WTC11 (cell line): Measurements from ENCODE around the gene HK2. TPM values are rescaled to one million over a fixed set of nuclear protein-coding genes. Genes with fewer than 3 reads are reported as not detected.

Source experiments
- AR ChIP-seq: fragments of 250-450 bp; sonication (Bioruptor Pico); IDR thresholded peaks from 2 replicates; pipeline ENCODE4 v1.9.0; 2021; ENCODE audit warnings: mild to moderate bottlenecking
- ARID4B ChIP-seq: sonication (generic); formaldehyde crosslinking; IDR thresholded peaks from 2 replicates; pipeline ENCODE4 v1.8.0; 2023; ENCODE audit warnings: missing genetic modification reagents, mild to moderate bottlenecking, borderline replicate concordance
- CREM ChIP-seq: sonication (generic); formaldehyde crosslinking; IDR thresholded peaks from 2 replicates; pipeline ENCODE4 v1.8.1; 2022; ENCODE audit warnings: mild to moderate bottlenecking, missing genetic modification reagents, moderate library complexity
- E2F5 ChIP-seq: sonication (generic); formaldehyde crosslinking; IDR thresholded peaks from 2 replicates; pipeline ENCODE4 v1.8.1; 2022; ENCODE audit warnings: mild to moderate bottlenecking, moderate library complexity, missing genetic modification reagents
- FOXP1 ChIP-seq: sonication (generic); formaldehyde crosslinking; IDR thresholded peaks from 2 replicates; pipeline ENCODE4 v1.8.0; 2022; ENCODE audit warnings: missing genetic modification reagents, mild to moderate bottlenecking, moderate library complexity, borderline replicate concordance
- IRF1 ChIP-seq: sonication (generic); formaldehyde crosslinking; IDR thresholded peaks from 2 replicates; pipeline ENCODE4 v1.8.0; 2023; ENCODE audit warnings: missing genetic modification reagents
- JAZF1 ChIP-seq: fragments of 250-450 bp; sonication (Bioruptor Pico); IDR thresholded peaks from 2 replicates; pipeline ENCODE4 v1.9.0; 2021; ENCODE audit warnings: moderate library complexity, mild to moderate bottlenecking, inconsistent platforms
- JUN ChIP-seq: sonication (generic); formaldehyde crosslinking; IDR thresholded peaks from 2 replicates; pipeline ENCODE4 v1.8.0; 2023; ENCODE audit warnings: mild to moderate bottlenecking, missing genetic modification reagents
- KAT7 ChIP-seq: sonication (generic); formaldehyde crosslinking; IDR thresholded peaks from 2 replicates; pipeline ENCODE4 v1.8.1; 2023; ENCODE audit warnings: missing genetic modification reagents, mild to moderate bottlenecking, borderline replicate concordance
- MXD4 ChIP-seq: fragments of 250-450 bp; sonication (Bioruptor Pico); IDR thresholded peaks from 2 replicates; pipeline ENCODE4 v1.8.0; 2021; ENCODE audit warnings: mild to moderate bottlenecking, moderate library complexity, borderline replicate concordance
- RELA ChIP-seq: sonication (generic); formaldehyde crosslinking; IDR thresholded peaks from 2 replicates; pipeline ENCODE4 v1.8.1; 2022; ENCODE audit warnings: missing genetic modification reagents, mild to moderate bottlenecking, borderline replicate concordance
- SMAD4 ChIP-seq: sonication (generic); formaldehyde crosslinking; IDR thresholded peaks from 2 replicates; pipeline ENCODE4 v1.8.0; 2022; ENCODE audit warnings: mild to moderate bottlenecking, missing genetic modification reagents
- SOX15 ChIP-seq: fragments of 250-450 bp; sonication (Bioruptor Pico); IDR thresholded peaks from 2 replicates; pipeline ENCODE4 v1.9.0; 2021; ENCODE audit warnings: mild to moderate bottlenecking
- TCF7 ChIP-seq: sonication (generic); formaldehyde crosslinking; IDR thresholded peaks from 2 replicates; pipeline ENCODE4 v1.8.0; 2022; ENCODE audit warnings: mild to moderate bottlenecking, low read depth, missing genetic modification reagents, moderate library complexity
- TEAD1 ChIP-seq: sonication (generic); formaldehyde crosslinking; IDR thresholded peaks from 2 replicates; pipeline ENCODE4 v1.8.0; 2022; ENCODE audit warnings: mild to moderate bottlenecking, missing genetic modification reagents
- ZNF121 ChIP-seq: sonication (generic); formaldehyde crosslinking; IDR thresholded peaks from 2 replicates; pipeline ENCODE4 v1.8.0; 2023; ENCODE audit warnings: missing genetic modification reagents
- ZNF219 ChIP-seq: sonication (generic); formaldehyde crosslinking; IDR thresholded peaks from 2 replicates; pipeline ENCODE4 v1.8.0; 2023; ENCODE audit warnings: missing genetic modification reagents, mild to moderate bottlenecking, borderline replicate concordance
- total RNA-seq: library from RNA; stranded (reverse); gene quantifications from 3 replicates; pipeline ENCODE4 v1.2.3, GENCODE V29; 2021

HK2 gene
- total RNA-seq, 1 experiment from 2014 or later: 61.6 TPM

GRCh38 chr2:74834792-74835755 is 1.1 kb downstream of the HK2 start (continued):
- peak; percentile 8; the same call in 1 of the 2 replicates for TF ChIP-seq AR (CRISPR knock-in tag)
- peak; percentile 58; the same call in 1 of the 2 replicates for TF ChIP-seq CREM
- no peak for TF ChIP-seq SOX15 (CRISPR knock-in tag)
- TF ChIP-seq MXD4 (CRISPR knock-in tag): no peak
- no peak; the same call in 1 of the 2 replicates for TF ChIP-seq FOXP1 (CRISPR knock-in tag)
- peak; percentile 97 for TF ChIP-seq ARID4B (CRISPR knock-in tag)
- TF ChIP-seq TCF7 (CRISPR knock-in tag): peak; percentile 55; the same call in 1 of the 2 replicates
- no peak for TF ChIP-seq JAZF1 (CRISPR knock-in tag)
- peak; percentile 79; the same call in 1 of the 2 replicates for TF ChIP-seq ZNF219 (CRISPR knock-in tag)
- 0 out of 2 replicates have a peak, but pooled peaks have one; percentile 56 for TF ChIP-seq E2F5 (CRISPR knock-in tag)
- TF ChIP-seq SMAD4: peak; percentile 27; the same call in 1 of the 2 replicates
- TF ChIP-seq ZNF121 (CRISPR knock-in tag): peak; percentile 5; the same call in 1 of the 2 replicates
- TF ChIP-seq IRF1 (CRISPR knock-in tag): peak; percentile 29; the same call in 1 of the 2 replicates
- TF ChIP-seq RELA (CRISPR knock-in tag): peak; percentile 74; the same call in 1 of the 2 replicates
- TF ChIP-seq TEAD1 (CRISPR knock-in tag): peak; percentile 39; the same call in 1 of the 2 replicates
- peak; percentile 88; the same call in 1 of the 2 replicates for TF ChIP-seq KAT7 (CRISPR knock-in tag)
- peak; percentile 86 for TF ChIP-seq JUN (CRISPR knock-in tag)
